Endothelial cell of umbilical vein (primary cell): ENCODE measurements around the gene FAM219B. TPM values are rescaled to one million over a fixed set of nuclear protein-coding genes. Genes with fewer than 3 reads are reported as not detected.

ENCODE experiments used
- BruUV-seq: library from RNA; stranded (reverse); fragments of 400-500 nt; replicated peaks from 2 replicates; lab custom pipeline; 2021; lab: Mats Ljungman, UMichigan
- CTCF ChIA-PET: fragments of 300-600, 350-600 bp; sonication (Branson Sonifier 250); formaldehyde crosslinking; loops from one replicate; lab custom pipeline; 2021; ENCODE audit warnings: antibody characterized with exemption, inconsistent platforms; lab: Charles Lee
- POLR2A ChIA-PET: fragments of 300-600, 350-600 bp; sonication (Branson Sonifier 250); formaldehyde crosslinking; loops from one replicate; lab custom pipeline; 2021; ENCODE audit warnings: antibody characterized with exemption, inconsistent platforms; lab: Charles Lee
- DNase-seq: peaks from one replicate; pipeline ENCODE4 v3.0.0-alpha.2; 2011; ENCODE audit warnings: low read depth, low spot score
- FAIRE-seq: peaks from 2 replicates; lab custom pipeline; 2011; peaks lifted over from hg19 to GRCh38; lab: Jason Lieb, UNC
- H2AFZ ChIP-seq: 2 replicates; pipeline ENCODE4 v1.6.0; 2012; ENCODE audit warnings: low read depth, low read length, control low read depth, inconsistent platforms
- H3K27ac ChIP-seq: 2 replicates; pipeline ENCODE4 v1.5.1; 2011; ENCODE audit warnings: low read depth, mild to moderate bottlenecking, control low read depth, low read length, moderate library complexity; ENCODE audit not compliant: insufficient read depth
- H3K27me3 ChIP-seq, 2 experiments: 2 replicates each; pipeline versions ENCODE4 v1.6.0 to v1.6.1; 2011; ENCODE audit warnings: low read length in 2 of 2, mixed read lengths in 1 of 2; ENCODE audit not compliant: control insufficient read depth in 2 of 2, insufficient read depth in 2 of 2
- H3K36me3 ChIP-seq, 2 experiments: 2 replicates in 1 of 2; 3 replicates in 1 of 2; pipeline ENCODE4 v1.5.1; 2011; ENCODE audit warnings: low read length in 2 of 2, mild to moderate bottlenecking in 1 of 2, moderate library complexity in 1 of 2; ENCODE audit not compliant: control insufficient read depth in 2 of 2, insufficient read depth in 2 of 2; ENCODE audit errors: extremely low read depth in 1 of 2
- H3K4me1 ChIP-seq: 3 replicates; pipeline ENCODE4 v1.5.1; 2011; ENCODE audit warnings: mild to moderate bottlenecking, low read length; ENCODE audit not compliant: control insufficient read depth, insufficient read depth; ENCODE audit errors: extremely low read depth
- H3K4me2 ChIP-seq: 2 replicates; pipeline ENCODE4 v1.6.1; 2011; ENCODE audit warnings: low read length, control low read depth, mixed read lengths; ENCODE audit not compliant: insufficient read depth
- H3K4me3 ChIP-seq, 3 experiments: fragments of 200-600 bp in 1 of 3; sonication (generic), shearing (Covaris generic) in 1 of 3; replicated peaks in 1 of 3; 2 replicates each; pipeline ENCODE4 v1.5.1; 2011 to 2016; ENCODE audit warnings: control low read depth in 3 of 3, low read length in 3 of 3, mild to moderate bottlenecking in 2 of 3, inconsistent platforms in 1 of 3, low read depth in 1 of 3, moderate library complexity in 1 of 3; ENCODE audit not compliant: insufficient read depth in 1 of 3
- H3K79me2 ChIP-seq: 2 replicates; pipeline ENCODE4 v1.6.0; 2012; ENCODE audit warnings: low read length, inconsistent platforms; ENCODE audit not compliant: control insufficient read depth, insufficient read depth
- H3K9ac ChIP-seq: replicated peaks from 2 replicates; pipeline ENCODE3; 2011; ENCODE audit warnings: low read length, control low read depth; ENCODE audit not compliant: insufficient read depth; ENCODE audit errors: extremely low read depth
- H3K9me1 ChIP-seq: replicated peaks from 3 replicates; pipeline ENCODE4 v1.6.0; 2011; ENCODE audit warnings: mild to moderate bottlenecking, low read length; ENCODE audit not compliant: control insufficient read depth, insufficient read depth; ENCODE audit errors: extremely low read depth
- H3K9me3 ChIP-seq: replicated peaks from 2 replicates; pipeline ENCODE4 v1.5.1; 2012; ENCODE audit warnings: low read length, inconsistent platforms; ENCODE audit not compliant: control insufficient read depth, insufficient read depth
- H4K20me1 ChIP-seq: replicated peaks from 2 replicates; pipeline ENCODE3; 2011; ENCODE audit warnings: mild to moderate bottlenecking, low read length; ENCODE audit not compliant: control insufficient read depth, insufficient read depth; ENCODE audit errors: extremely low read depth
- CTCF ChIP-seq, 2 donors: IDR thresholded peaks; 1 replicate in 1 of 2; 2 replicates in 1 of 2; pipeline ENCODE4 v1.5.1; 2011; ENCODE audit warnings: low read length in 2 of 2, mild to moderate bottlenecking in 2 of 2, moderate library complexity in 2 of 2, control low read depth in 1 of 2, inconsistent platforms in 1 of 2, low read depth in 1 of 2; ENCODE audit not compliant: insufficient read depth in 1 of 2; ENCODE audit errors: extremely low read depth in 1 of 2
- EZH2 ChIP-seq: IDR thresholded peaks from 2 replicates; pipeline ENCODE4 v1.6.1; 2012; ENCODE audit warnings: borderline replicate concordance, low read depth, mild to moderate bottlenecking, moderate library complexity, low read length, inconsistent platforms; ENCODE audit not compliant: severe bottlenecking
- FOS ChIP-seq: IDR thresholded peaks from 2 replicates; pipeline ENCODE4 v1.6.1; 2011; ENCODE audit warnings: mild to moderate bottlenecking, low read length, moderate library complexity, borderline replicate concordance; ENCODE audit not compliant: insufficient read depth
- GATA2 ChIP-seq: IDR thresholded peaks from 2 replicates; pipeline ENCODE4 v1.7.0; 2011; ENCODE audit warnings: low read depth, mild to moderate bottlenecking, moderate library complexity, mixed read lengths, low read length; ENCODE audit not compliant: insufficient read length, insufficient read depth
- JUN ChIP-seq: IDR thresholded peaks from 2 replicates; pipeline ENCODE4 v1.6.1; 2011; ENCODE audit warnings: borderline replicate concordance, low read depth; ENCODE audit not compliant: insufficient read length, insufficient read depth
- MAX ChIP-seq: IDR thresholded peaks from 2 replicates; pipeline ENCODE4 v1.6.1; 2011; ENCODE audit not compliant: insufficient read depth, insufficient read length
- MYC ChIP-seq: IDR thresholded peaks from one replicate; pipeline ENCODE4 v1.6.1; 2011; ENCODE audit warnings: mild to moderate bottlenecking, low read depth, low read length
- POLR2A ChIP-seq: IDR thresholded peaks from 2 replicates; pipeline ENCODE4 v1.6.1; 2012; ENCODE audit warnings: low read depth, mild to moderate bottlenecking, control low read depth, low read length
- POLR2AphosphoS5 ChIP-seq: IDR thresholded peaks from 2 replicates; pipeline ENCODE4 v1.6.1; 2012; ENCODE audit warnings: low read depth, mild to moderate bottlenecking, control low read depth, low read length, moderate library complexity; ENCODE audit not compliant: insufficient read depth
- dilution Hi-C: fragments of 300-500 bp; cut with MboI; formaldehyde crosslinking; loops from one replicate; pipeline ENCODE4 v1.15.0; 2019; ENCODE audit warnings: low sequenced_read_pairs; ENCODE audit not compliant: extremely low pct_ligation_motif_present
- intact Hi-C: fragments of 100-400 bp; cut with micrococcal nuclease; formaldehyde crosslinking; loops from one replicate; pipeline ENCODE4 v1.10.0; 2022
- polyA plus RNA-seq, 4 experiments: library from polyadenylated mRNA; depleted of rRNA in 3 of 4; stranded (reverse) in 3 of 4; unstranded in 1 of 4; fragments of >200 nt; gene quantifications; 2 replicates each; pipeline versions ENCODE4 v1.2.1 to v1.2.3, GENCODE V29; 2011 to 2012; ENCODE audit warnings: missing spikeins in 1 of 4
- total RNA-seq: library from RNA; stranded (reverse); gene quantifications from 2 replicates; pipeline ENCODE4 v1.2.3, GENCODE V29; 2021

The FAM219B gene
- total and polyA plus RNA-seq, 2 donors (not counting 3 experiments of a cell fraction or from before 2014, with no cell fraction given): 57.7 to 73.0 TPM

GRCh38 chr15:74872702-74873035 lies 34.0 kb downstream of the FAM219B start:
- intact Hi-C loops (loop anchor here (1.0 kb wide), 2 partner anchors 29 kb away; partner anchors contain the start of gene ULK3), dilution Hi-C loops (no loop called here)
- Histone ChIP-seq H3K9me3 (no peaks in the 10 kb centered on the region), H3K79me2 (peaks cover 42% of the 10 kb centered on the region), H3K4me3 (peak overlapping the region; percentile 42 to 77 (median 65)), H3K4me1 (peaks cover 40% of the 10 kb centered on the region), H3K27ac (peak overlapping the region; percentile 89), H3K36me3 (no peaks in the 10 kb centered on the region), H3K27me3 (peaks cover 3% of the 10 kb centered on the region in 2 experiments), H3K4me2 (peak overlapping the region; percentile 57), H4K20me1 (no peaks in the 10 kb centered on the region), H3K9ac (peak overlapping the region; percentile 95), H3K9me1 (no peaks in the 10 kb centered on the region), H2AFZ (no peak overlapping the region)
- FAIRE-seq (no peak), DNase-seq (no peak)
- ChIA-PET POLR2A (interaction anchor here (1.3 kb wide), 1 partner anchor 11 kb away, joined by 3 read pairs; no protein-coding TSS in a partner anchor), CTCF (interaction anchor here (1.0 to 2.0 kb wide), 2 partner anchors 11 to 29 kb away, joined by 4 to 8 read pairs; no protein-coding TSS in a partner anchor)
- TF ChIP-seq POLR2A (no peak), CTCF (IDR thresholded peaks at IDR 0.05; ENCODE audit: extremely low read depth in 1 of 2, insufficient read depth in 1 of 2, low read depth in 1 of 2, low read length in 2 of 2) (no peak), EZH2 (no peak), GATA2 (no peak), FOS (no peak), POLR2AphosphoS5 (no peak), MAX (no peak), MYC (no peak), JUN (no peak)
- no TSS peak for BruUV-seq
